BE2C (cell line): ENCODE results near the gene PPARA.

Experiments used
- DNase-seq: peaks from one replicate; pipeline ENCODE4 v3.0.0-alpha.2; 2020
- H3K27me3 ChIP-seq: fragments of 250-450 bp; sonication (Bioruptor Pico); 2 replicates; pipeline ENCODE4 v1.5.1; 2020; ENCODE audit warnings: mild to moderate bottlenecking
- H3K36me3 ChIP-seq: fragments of 250-450 bp; sonication (Bioruptor Pico); 2 replicates; pipeline ENCODE4 v1.5.1; 2020; ENCODE audit warnings: mild to moderate bottlenecking
- H3K4me1 ChIP-seq: fragments of 250-450 bp; sonication (Bioruptor Pico); 2 replicates; pipeline ENCODE4 v1.5.1; 2020
- H3K4me3 ChIP-seq: 2 replicates; pipeline ENCODE4 v1.5.1; 2011; ENCODE audit warnings: low read depth, low read length
- H3K9me3 ChIP-seq: fragments of 250-450 bp; sonication (Bioruptor Pico); 2 replicates; pipeline ENCODE4 v1.5.1; 2020
- TF ChIP-seq, protein P1 (sequence below): IDR thresholded peaks from 2 replicates; pipeline ENCODE4 v1.5.1; 2012; ENCODE audit warnings: mild to moderate bottlenecking, low read depth, low read length

The PPARA gene

DNA sequence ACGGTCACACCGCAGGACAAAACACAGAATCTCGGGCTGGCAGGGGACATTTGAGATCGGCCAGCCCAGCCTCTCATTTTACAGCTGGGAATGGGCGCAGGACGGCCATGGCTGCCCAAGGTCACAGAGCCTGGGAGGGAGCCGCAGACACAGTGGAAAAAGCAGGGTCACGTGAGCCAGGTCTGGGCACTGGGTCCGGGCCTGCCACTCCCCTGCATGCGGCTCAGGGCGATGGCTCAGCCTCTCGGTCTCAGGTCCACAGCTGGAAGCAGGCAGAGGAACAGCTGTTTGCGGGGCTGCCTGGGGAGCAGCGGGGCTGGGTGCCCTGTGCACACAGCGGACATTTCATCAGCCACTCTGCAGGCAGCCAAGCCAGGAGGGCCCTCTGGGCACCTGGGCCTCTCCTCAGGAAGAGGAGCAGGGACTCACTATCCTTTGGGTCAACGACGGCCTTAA lies 10.4 kb upstream of the PPARA start:
- Histone ChIP-seq H3K27me3 (no peaks in the 10 kb centered on the region), H3K4me1 (no peaks in the 10 kb centered on the region), H3K9me3 (no peaks in the 10 kb centered on the region), H3K4me3 (no peak overlapping the region), H3K36me3 (no peaks in the 10 kb centered on the region)
- TF ChIP-seq, protein P1, sequence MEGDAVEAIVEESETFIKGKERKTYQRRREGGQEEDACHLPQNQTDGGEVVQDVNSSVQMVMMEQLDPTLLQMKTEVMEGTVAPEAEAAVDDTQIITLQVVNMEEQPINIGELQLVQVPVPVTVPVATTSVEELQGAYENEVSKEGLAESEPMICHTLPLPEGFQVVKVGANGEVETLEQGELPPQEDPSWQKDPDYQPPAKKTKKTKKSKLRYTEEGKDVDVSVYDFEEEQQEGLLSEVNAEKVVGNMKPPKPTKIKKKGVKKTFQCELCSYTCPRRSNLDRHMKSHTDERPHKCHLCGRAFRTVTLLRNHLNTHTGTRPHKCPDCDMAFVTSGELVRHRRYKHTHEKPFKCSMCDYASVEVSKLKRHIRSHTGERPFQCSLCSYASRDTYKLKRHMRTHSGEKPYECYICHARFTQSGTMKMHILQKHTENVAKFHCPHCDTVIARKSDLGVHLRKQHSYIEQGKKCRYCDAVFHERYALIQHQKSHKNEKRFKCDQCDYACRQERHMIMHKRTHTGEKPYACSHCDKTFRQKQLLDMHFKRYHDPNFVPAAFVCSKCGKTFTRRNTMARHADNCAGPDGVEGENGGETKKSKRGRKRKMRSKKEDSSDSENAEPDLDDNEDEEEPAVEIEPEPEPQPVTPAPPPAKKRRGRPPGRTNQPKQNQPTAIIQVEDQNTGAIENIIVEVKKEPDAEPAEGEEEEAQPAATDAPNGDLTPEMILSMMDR, result no peak
- DNase-seq, result no peak

DNA sequence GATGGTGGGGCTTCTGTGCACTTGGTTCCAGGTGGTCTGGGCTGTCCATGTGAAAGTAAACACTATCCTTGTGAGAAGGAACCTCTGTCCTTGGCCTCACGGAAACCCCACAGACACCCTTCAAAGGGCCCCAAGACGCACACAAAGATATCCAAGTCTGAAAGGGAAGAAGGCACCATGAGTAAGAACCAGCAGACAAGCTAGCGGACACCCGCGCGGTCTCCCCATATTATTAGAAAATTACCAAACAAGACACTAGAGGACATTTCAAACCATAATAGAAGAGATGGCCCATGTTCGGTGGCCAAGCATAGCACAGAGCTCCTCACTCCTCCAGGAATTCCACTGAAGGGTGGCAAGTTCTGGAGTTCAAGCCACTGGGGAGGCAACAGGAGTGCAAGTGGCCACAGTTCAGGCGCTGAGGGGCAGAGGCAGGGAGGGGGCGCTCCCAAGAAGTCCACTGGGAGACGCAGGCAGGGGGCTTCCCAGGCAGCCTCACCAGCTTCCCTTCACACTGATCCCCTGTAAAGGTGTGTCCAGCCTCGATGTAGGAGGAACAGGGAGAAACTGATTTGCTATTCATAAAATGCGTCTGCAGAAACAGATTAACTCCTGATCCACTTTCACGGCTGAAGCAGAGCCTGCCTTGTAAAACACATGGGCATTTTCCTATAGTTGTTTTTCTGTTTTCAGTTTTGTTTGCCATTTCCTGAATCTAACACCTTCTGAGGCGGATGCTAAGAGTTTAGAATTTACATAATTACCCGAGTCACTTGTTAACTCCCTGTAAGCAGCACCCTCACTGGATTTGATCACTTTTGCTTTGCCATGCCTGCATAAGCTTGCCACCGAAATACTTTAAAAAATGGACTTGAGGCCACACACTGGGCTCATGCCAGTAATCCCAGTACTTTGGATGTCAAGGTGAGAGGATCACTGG lies 9.1 kb upstream of the PPARA start:
- TF ChIP-seq, protein P1, result no peak
- H3K4me1 ChIP-seq, result no peaks in the 10 kb centered on the region

DNA sequence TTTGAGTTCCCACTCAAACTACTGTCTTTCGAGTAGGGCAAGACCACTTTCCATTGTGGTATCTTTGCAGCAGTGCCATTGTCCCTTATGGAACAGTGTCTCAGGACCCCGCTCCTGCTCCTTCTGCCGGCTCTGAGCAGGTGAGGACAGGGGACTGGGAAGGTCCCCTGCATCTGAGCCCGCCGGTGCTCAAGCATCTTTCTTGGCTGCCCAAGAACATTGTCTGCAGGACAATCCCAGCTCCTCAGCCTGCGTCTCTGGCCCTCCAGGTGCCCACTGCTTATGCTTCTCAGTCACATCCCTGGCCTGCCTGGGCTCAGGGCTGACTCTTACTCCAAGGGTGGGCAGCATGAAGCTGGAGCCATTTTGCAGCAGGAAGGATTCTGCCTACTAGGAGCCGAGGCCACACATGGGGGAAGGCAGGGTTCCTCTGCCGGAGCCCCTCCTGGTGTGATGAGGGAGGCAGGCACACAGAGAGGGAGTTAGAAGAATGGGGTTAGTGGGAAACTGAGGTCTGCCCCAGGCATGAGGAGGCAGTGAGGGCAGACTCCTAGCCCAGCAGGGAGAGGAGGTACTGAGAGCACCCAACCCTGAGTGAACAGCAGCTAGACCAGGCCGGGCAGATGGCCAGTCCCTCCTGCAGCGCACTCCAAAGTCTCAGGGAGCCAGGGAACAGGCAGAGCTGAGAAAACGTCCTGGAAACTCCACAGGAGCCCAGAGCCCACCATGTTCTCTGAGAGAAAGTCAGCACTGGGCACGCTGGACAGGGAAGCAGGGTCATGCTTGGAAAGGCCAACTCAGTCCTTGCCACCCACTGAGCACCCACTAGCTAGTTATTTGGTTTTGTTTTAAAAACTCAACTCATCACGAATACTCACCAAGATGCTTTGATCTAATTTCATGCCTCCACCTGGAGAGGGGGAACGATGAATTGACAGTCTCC lies 7.5 kb upstream of the PPARA start:
- no peak for DNase-seq
- TF ChIP-seq, protein P1, result no peak
- Histone ChIP-seq H3K9me3 (no peaks in the 10 kb centered on the region), H3K36me3 (no peaks in the 10 kb centered on the region), H3K4me3 (no peak overlapping the region), H3K27me3 (no peaks in the 10 kb centered on the region), H3K4me1 (no peaks in the 10 kb centered on the region)

More for the DNA sequence above, 9.1 kb upstream of the PPARA start:
- H3K27me3 ChIP-seq, result no peaks in the 10 kb centered on the region
- no peak overlapping the region for H3K4me3 ChIP-seq
- H3K9me3 ChIP-seq, result no peaks in the 10 kb centered on the region
- no peak for DNase-seq
- no peaks in the 10 kb centered on the region for H3K36me3 ChIP-seq

DNA sequence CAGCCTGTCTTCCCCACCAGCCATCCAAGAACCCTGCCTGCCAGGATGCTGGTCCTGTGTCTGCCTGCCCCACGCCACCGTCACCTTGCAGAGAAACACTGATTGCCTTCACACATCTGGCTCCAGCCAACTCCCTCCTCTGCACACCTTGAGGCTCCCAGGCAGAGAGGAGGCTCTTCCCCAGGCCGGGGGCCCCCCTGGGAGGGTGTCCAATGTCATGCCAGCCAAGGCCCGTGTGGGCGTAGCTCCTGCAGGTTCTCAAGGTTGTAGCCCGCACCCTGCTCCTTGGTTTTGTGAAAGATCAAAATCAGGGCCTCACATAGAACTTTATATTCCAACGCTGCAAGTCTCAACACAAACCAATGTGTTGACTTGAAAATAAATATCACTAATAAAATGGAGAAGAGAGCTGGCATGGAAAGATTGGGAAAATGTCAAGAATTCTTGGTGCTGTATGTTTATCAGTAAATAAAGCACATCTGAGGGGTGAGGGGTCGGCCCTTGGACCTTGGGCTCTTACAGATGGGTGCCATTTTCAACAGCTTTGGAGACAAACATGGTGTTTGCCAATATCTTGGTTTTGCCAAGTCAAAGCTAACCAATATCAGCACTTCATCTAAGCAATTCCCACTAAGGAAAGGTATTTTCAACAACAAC lies 6.7 kb upstream of the PPARA start:
- no peaks in the 10 kb centered on the region for H3K4me1 ChIP-seq

DNA sequence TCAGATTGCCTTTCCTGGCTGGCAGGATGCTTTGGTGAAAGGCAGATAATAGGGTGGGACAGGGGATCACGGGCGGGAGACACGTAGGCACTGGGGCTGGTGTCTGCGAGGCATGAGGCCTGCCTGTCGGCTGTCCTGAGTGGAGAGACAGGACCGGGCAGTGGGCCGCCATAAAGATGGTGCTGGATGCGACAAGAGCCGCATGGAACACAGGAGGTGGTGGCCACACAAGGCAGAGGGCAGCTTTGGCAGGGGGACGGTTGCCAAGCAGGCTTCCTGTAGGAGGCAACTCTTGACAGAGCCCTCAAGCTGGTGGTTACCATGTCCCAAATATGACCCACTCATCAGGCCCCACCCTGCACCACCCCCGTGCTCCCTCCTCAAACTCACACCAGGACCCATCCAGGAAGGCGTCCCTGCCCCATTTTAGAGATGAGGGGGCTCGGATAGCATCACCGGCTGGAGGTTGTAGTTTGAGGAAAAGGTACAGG lies 4.9 kb upstream of the PPARA start:
- Histone ChIP-seq H3K36me3 (no peaks in the 10 kb centered on the region), H3K4me1 (no peaks in the 10 kb centered on the region), H3K27me3 (no peaks in the 10 kb centered on the region), H3K4me3 (no peak overlapping the region), H3K9me3 (no peaks in the 10 kb centered on the region)
- no peak for DNase-seq
- TF ChIP-seq, protein P1, result no peak

More for the DNA sequence above, 6.7 kb upstream of the PPARA start:
- no peaks in the 10 kb centered on the region for H3K36me3 ChIP-seq
- no peak for DNase-seq
- no peak overlapping the region for H3K4me3 ChIP-seq
- TF ChIP-seq, protein P1, result no peak
- no peaks in the 10 kb centered on the region for H3K9me3 ChIP-seq
- H3K27me3 ChIP-seq, result no peaks in the 10 kb centered on the region
